ENCODE measurements around the gene KRTAP4-6.
"Not testable (repeated sequence)": the region's sequence is repeated elsewhere in the genome, so short reads cannot be mapped to it uniquely, and the experiment has no call there.

KRTAP4-6 gene

GRCh38 chr17:41104386-41105038, 35.8 kb downstream of the KRTAP4-6 start:
- not testable (repeated sequence) for DNase-seq

GRCh38 chr17:41103896-41104295, 36.4 kb downstream of the KRTAP4-6 start:
- no peak for DNase-seq

- no peak for DNase-seq
Measured at GRCh38 chr17:41101586-41102259, 38.6 kb downstream of the KRTAP4-6 start, which contains the start of gene KRTAP4-16. Gene KRTAP4-16, minus strand, starts transcription at chr17:41102209. Its CDS starts 0 bp downstream, at chr17:41102209.

- peak in 1 of 2 donors; percentile 29 for DNase-seq
Measured at GRCh38 chr17:41099682-41100480, 40.5 kb downstream of the KRTAP4-6 start.

GRCh38 chr17:41098481-41098880, 41.9 kb downstream of the KRTAP4-6 start:
- no peak for DNase-seq

GRCh38 chr17:41098042-41098441, 42.3 kb downstream of the KRTAP4-6 start, which contains the start of gene KRTAP4-8:
Gene KRTAP4-8, minus strand, starts transcription at chr17:41098142. Its CDS starts 58 bp downstream, at chr17:41098084.
- DNase-seq = no peak

- DNase-seq = no peak
Measured at GRCh38 chr17:41096055-41096454, 44.3 kb downstream of the KRTAP4-6 start.

Measured in bone marrow (tissue), 2 donors.